KOPT-K1 (cell line): ENCODE data around the gene GPR78.
"Not testable (repeated sequence)": the region's sequence is repeated elsewhere in the genome, so short reads cannot be mapped to it uniquely, and the experiment has no call there.

ENCODE experiments used
- H3K27ac ChIP-seq: fragments of 200-600 bp; sonication (generic); 2 replicates; pipeline ENCODE4 v1.5.1; 2016; ENCODE audit warnings: antibody characterized with exemption, mild to moderate bottlenecking, low read depth, low read length; ENCODE audit not compliant: poor library complexity, severe bottlenecking
- H3K36me3 ChIP-seq: fragments of 200-600 bp; sonication (generic); 2 replicates; pipeline ENCODE4 v1.5.1; 2017; ENCODE audit warnings: antibody characterized with exemption, mild to moderate bottlenecking, low read length, moderate library complexity; ENCODE audit not compliant: insufficient read depth
- H3K9me3 ChIP-seq: fragments of 200-600 bp; sonication (generic); 2 replicates; pipeline ENCODE4 v1.5.1; 2017; ENCODE audit warnings: antibody characterized with exemption, low read length, mild to moderate bottlenecking; ENCODE audit not compliant: insufficient read depth, poor library complexity, severe bottlenecking

The GPR78 gene

GRCh38 chr4:8571702-8572685 is 8.2 kb upstream of the GPR78 start:
- Histone ChIP-seq H3K36me3 (no peaks in the 10 kb centered on the region), H3K9me3 (no peaks in the 10 kb centered on the region), H3K27ac (no peak overlapping the region)

- H3K9me3 ChIP-seq = no peaks in the 10 kb centered on the region
- no peaks in the 10 kb centered on the region for H3K36me3 ChIP-seq
- H3K27ac ChIP-seq = no peak overlapping the region
Measured at GRCh38 chr4:8573266-8573665, 6.9 kb upstream of the GPR78 start.

GRCh38 chr4:8574796-8575370 is 5.3 kb upstream of the GPR78 start:
- H3K9me3 ChIP-seq = no peaks in the 10 kb centered on the region
- no peaks in the 10 kb centered on the region for H3K36me3 ChIP-seq
- no peak overlapping the region for H3K27ac ChIP-seq

GRCh38 chr4:8575457-8575856 is 4.7 kb upstream of the GPR78 start:
- H3K36me3 ChIP-seq = no peaks in the 10 kb centered on the region
- no peaks in the 10 kb centered on the region for H3K9me3 ChIP-seq
- no peak overlapping the region for H3K27ac ChIP-seq

GRCh38 chr4:8576591-8576990 is 3.6 kb upstream of the GPR78 start:
- not testable (repeated sequence) for H3K9me3 ChIP-seq, H3K36me3 ChIP-seq, H3K27ac ChIP-seq

DNA sequence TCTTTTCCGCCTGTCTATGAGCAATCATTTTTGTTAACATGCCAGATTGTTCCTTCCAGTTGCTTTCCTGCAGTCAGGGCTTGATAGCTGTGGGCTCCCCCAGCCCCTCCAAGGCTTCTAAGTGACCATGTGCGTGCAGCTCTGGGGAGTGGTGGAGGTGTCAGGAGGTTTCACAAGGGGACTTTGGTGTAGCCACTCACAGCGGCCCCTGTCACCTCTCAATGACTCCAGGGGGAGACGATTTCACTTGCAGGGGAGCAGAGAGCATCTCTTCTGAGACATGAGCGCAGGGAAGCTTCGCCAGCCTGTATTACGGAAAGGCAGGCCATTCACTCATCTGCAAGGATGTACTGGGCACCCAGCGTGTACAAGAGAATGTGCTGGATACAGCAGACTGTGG is 3.1 kb upstream of the GPR78 start:
- Histone ChIP-seq H3K36me3 (no peaks in the 10 kb centered on the region), H3K9me3 (no peaks in the 10 kb centered on the region), H3K27ac (no peak overlapping the region)

GRCh38 chr4:8577972-8578371 is 2.2 kb upstream of the GPR78 start:
- Histone ChIP-seq H3K27ac (no peak overlapping the region), H3K36me3 (no peaks in the 10 kb centered on the region), H3K9me3 (no peaks in the 10 kb centered on the region)

GRCh38 chr4:8578717-8579116 is 1.5 kb upstream of the GPR78 start:
- no peaks in the 10 kb centered on the region for H3K9me3 ChIP-seq
- H3K36me3 ChIP-seq = no peaks in the 10 kb centered on the region
- no peak overlapping the region for H3K27ac ChIP-seq

DNA sequence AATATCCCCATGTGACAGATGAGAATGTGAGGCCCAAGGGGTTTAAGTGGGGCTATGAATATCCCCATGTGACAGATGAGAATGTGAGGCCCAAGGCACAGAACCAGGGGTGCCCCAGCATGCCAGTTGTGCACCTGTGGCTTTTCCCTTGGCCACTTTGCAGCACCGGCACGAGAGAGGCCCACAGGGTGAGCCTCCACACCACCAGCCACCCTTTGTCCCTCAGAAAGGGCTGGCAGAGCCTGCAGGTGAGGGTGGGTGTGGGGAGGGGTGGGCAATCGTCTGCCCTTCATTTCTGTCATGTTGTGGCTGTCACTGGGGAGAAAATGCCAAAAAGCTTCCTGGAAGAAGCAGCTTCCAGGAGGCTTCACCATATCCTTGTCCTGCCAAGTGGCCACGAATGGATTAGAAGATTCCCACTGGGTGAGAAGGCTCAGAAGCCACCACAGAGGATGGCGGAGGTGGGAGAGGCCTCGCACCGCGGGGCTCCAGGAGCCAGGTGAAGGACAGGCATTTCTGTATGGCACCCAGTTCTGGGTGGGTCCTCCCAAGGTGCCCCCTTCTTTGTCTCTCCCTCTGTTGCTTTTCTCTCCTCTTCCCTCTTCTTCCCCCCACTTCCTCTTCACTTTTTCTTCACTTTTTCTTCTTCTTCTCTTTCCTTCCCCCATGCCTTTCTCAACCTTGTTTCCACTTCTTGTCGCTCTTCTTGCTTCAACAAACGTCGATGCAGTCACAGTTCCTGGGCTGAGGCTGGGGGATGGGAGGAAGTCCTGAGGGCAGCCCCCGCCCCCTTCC is 469 bp upstream of the GPR78 start:
- Histone ChIP-seq H3K9me3 (no peaks in the 10 kb centered on the region), H3K27ac (no peak overlapping the region), H3K36me3 (no peaks in the 10 kb centered on the region)

DNA sequence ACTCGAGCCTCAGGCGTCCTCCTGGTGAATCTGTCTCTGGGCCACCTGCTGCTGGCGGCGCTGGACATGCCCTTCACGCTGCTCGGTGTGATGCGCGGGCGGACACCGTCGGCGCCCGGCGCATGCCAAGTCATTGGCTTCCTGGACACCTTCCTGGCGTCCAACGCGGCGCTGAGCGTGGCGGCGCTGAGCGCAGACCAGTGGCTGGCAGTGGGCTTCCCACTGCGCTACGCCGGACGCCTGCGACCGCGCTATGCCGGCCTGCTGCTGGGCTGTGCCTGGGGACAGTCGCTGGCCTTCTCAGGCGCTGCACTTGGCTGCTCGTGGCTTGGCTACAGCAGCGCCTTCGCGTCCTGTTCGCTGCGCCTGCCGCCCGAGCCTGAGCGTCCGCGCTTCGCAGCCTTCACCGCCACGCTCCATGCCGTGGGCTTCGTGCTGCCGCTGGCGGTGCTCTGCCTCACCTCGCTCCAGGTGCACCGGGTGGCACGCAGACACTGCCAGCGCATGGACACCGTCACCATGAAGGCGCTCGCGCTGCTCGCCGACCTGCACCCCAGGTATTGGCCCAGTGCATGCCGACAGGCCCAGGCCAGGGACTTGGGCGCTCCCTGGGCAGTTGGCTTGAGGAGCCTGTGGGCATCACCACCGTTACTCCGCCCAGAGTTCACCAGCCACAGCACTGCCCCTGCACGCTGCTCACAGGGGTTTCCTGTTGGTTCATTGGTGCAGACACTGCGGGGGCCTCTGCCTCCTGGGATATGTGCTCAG is 1.1 kb downstream of the GPR78 start:
- no peaks in the 10 kb centered on the region for H3K9me3 ChIP-seq
- H3K27ac ChIP-seq = no peak overlapping the region
- no peaks in the 10 kb centered on the region for H3K36me3 ChIP-seq

GRCh38 chr4:8582016-8582415 is 1.8 kb downstream of the GPR78 start:
- Histone ChIP-seq H3K9me3 (no peaks in the 10 kb centered on the region), H3K27ac (no peak overlapping the region), H3K36me3 (no peaks in the 10 kb centered on the region)

DNA sequence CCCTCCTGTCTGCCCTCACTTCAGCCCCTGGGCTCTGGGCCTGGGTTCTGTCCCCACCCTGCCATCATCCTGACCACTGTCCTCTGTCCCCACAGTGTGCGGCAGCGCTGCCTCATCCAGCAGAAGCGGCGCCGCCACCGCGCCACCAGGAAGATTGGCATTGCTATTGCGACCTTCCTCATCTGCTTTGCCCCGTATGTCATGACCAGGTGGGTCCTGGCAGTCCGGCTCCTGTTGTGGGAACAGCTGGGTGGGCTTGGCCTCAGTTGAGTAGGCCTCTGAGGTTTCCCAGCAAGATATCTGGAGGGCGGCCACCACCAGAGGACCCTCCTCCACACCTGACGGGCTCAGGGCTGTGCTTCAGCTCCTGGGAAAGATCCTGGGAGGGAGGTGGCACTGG is 2.2 kb downstream of the GPR78 start:
- no peaks in the 10 kb centered on the region for H3K36me3 ChIP-seq
- no peaks in the 10 kb centered on the region for H3K9me3 ChIP-seq

GRCh38 chr4:8582941-8583654 is 2.9 kb downstream of the GPR78 start:
- Histone ChIP-seq H3K9me3 (no peaks in the 10 kb centered on the region), H3K27ac (no peak overlapping the region), H3K36me3 (no peaks in the 10 kb centered on the region)

More for the DNA sequence above, 2.2 kb downstream of the GPR78 start:
- H3K27ac ChIP-seq = no peak overlapping the region

GRCh38 chr4:8583655-8584025 is 3.4 kb downstream of the GPR78 start:
- Histone ChIP-seq H3K9me3 (no peaks in the 10 kb centered on the region), H3K27ac (no peak overlapping the region), H3K36me3 (no peaks in the 10 kb centered on the region)
